ENCODE results near the gene SOX10. TPM values are rescaled to one million over a fixed set of nuclear protein-coding genes. Genes with fewer than 3 reads are reported as not detected.

The SOX10 gene
- total and polyA plus RNA-seq, 7 donors, result 0.10 to 0.36 (median 0.18) TPM; not detected in 2

DNA sequence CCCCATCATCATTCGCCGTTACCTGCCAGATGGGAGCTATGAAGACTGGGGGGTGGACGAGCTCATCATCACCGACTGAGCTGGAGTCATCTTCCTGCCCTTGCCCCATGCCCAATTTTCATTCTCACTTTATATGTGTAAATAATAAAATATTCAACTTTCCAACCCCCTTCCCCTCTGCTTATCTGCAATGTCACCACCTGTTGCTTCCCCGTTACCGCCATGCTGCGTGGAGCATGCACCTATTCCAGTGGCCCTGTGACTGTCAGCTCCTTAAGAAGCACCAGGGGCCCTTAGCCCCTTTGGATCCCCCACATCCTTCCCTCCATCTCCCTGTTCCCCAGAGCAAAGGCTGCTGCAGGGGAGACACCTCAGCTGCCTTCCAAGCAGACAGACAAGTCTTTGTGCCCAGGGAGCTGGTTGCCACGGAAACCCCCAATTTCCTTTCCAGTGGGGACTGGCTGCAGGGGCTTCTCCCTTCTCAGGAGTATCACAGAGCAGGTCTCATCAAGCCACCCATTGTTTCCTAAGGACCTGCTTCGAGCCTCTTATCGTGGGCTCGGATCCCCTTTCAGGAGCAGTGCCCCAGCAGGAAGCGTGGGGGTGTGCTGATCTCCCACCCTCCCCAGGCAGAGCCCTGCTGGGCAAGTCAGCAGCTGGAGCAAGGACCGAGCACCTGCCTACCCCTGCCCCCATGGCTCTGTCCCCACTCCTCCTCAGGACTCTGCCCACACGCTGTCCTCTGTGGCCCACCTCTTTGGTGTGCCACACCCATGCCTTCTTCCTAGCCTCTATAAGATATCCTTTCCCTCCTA lies 16.5 kb downstream of the SOX10 start:
- Histone ChIP-seq H3K4me1 (peaks cover 9% of the 10 kb centered on the region), H3K4me3 (no peak overlapping the region), H3K27me3 (ENCODE audit: insufficient read depth in 3 of 3, low read length in 2 of 3) (no peaks in the 10 kb centered on the region), H3K27ac (no peak overlapping the region), H3K36me3 (ENCODE audit: insufficient read depth in 1 of 2, low read depth in 1 of 2) (peaks cover 9 to 46% of the 10 kb centered on the region in 2 donors), H3K9me3 (no peaks in the 10 kb centered on the region)
- WGBS, 3 donors, result 83 to 87% (median 85%) methylated on average over 14 of the region's 14 CpGs
- TF ChIP-seq, protein P1, sequence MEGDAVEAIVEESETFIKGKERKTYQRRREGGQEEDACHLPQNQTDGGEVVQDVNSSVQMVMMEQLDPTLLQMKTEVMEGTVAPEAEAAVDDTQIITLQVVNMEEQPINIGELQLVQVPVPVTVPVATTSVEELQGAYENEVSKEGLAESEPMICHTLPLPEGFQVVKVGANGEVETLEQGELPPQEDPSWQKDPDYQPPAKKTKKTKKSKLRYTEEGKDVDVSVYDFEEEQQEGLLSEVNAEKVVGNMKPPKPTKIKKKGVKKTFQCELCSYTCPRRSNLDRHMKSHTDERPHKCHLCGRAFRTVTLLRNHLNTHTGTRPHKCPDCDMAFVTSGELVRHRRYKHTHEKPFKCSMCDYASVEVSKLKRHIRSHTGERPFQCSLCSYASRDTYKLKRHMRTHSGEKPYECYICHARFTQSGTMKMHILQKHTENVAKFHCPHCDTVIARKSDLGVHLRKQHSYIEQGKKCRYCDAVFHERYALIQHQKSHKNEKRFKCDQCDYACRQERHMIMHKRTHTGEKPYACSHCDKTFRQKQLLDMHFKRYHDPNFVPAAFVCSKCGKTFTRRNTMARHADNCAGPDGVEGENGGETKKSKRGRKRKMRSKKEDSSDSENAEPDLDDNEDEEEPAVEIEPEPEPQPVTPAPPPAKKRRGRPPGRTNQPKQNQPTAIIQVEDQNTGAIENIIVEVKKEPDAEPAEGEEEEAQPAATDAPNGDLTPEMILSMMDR (IDR thresholded peaks at IDR 0.05), result no peak
- ATAC-seq (no peak), DNase-seq (no peak)
- intact Hi-C loops (cut with DNase I), result loop anchor here (5.0 to 10.0 kb wide), 2 partner anchors 151 to 153 kb away; no protein-coding TSS in a partner anchor

DNA sequence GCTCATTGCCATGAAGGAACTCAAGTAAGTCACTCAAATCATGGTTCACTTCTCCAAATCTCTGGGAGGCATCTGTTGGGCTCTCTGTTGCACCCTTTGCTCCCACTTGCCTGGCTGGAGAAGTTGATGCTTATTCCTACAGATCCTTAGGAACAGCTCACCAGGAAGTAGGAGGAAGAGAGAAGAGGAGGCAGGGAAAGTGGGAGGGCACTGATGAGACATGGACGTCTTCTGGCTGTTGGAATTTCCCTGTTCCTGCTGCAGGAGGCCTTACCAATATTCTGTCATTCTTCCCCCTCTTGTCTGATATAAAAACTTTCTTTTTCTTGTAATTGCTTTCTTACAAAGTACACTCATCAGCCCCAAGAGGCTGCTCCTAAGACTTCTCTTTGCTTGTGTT lies 17.2 kb downstream of the SOX10 start:
- intact Hi-C loops (cut with DNase I), result loop anchor here (5.0 to 10.0 kb wide), 2 partner anchors 150 to 152 kb away; no protein-coding TSS in a partner anchor
- Histone ChIP-seq H3K9me3 (no peaks in the 10 kb centered on the region), H3K36me3 (ENCODE audit: insufficient read depth in 1 of 2, low read depth in 1 of 2) (peaks cover 9 to 53% of the 10 kb centered on the region in 2 donors), H3K4me1 (peaks cover 9% of the 10 kb centered on the region), H3K27me3 (ENCODE audit: insufficient read depth in 3 of 3, low read length in 2 of 3) (no peaks in the 10 kb centered on the region), H3K4me3 (no peak overlapping the region), H3K27ac (no peak overlapping the region)
- 46 to 67% (median 66%) methylated on average over 1 of the region's 1 CpG for WGBS, 3 donors
- TF ChIP-seq, protein P1 (IDR thresholded peaks at IDR 0.05), result no peak
- DNase-seq (no peak), ATAC-seq (no peak)

DNA sequence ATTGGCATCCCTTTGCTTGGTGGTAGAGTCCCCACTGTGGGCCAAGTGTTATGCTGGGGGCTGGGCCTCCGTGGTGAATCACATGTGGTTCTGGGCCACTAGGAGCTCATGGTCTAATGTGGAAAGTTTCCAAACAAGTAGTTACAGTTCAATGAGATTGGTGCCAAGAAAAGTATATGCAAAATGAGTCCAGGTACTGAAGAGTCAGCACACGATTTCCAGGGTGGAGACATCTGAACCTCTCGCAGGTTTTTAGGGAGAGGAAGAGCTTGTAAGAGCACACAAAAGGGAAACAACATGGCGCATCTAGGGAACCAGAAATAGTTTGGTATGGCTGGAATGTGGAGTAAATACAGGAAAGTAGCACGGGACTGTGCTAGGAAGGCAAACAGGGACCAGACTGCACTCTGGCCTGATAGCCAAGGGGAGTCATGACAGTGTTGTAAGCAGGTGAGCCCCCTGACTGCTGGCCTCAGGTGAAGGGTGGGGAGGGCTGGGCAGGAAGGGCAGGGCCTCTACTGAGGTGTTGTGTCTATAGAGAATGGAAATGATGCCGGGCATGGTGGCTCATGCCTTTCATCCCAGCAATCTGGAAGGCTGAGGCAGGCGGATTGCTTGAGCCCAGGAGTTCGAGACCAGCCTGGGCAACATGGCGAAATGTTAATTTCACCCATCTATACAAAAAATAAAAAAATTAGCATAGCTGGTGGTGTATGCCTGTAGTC lies 18.3 kb downstream of the SOX10 start:
- no peaks in the 10 kb centered on the region for H3K9me3 ChIP-seq
- H3K36me3 ChIP-seq (ENCODE audit: insufficient read depth in 1 of 2, low read depth in 1 of 2), result peaks cover 9 to 64% of the 10 kb centered on the region in 2 donors
- DNase-seq (no peak), ATAC-seq (no peak)
- H3K4me3 ChIP-seq, result no peak overlapping the region
- no peak overlapping the region for H3K27ac ChIP-seq
- peaks cover 9% of the 10 kb centered on the region for H3K4me1 ChIP-seq
- WGBS, 3 donors, result 76 to 88% (median 80%) methylated on average over 9 of the region's 9 CpGs
- intact Hi-C loops (cut with DNase I), result loop anchor here (5.0 to 10.0 kb wide), 2 partner anchors 149 to 151 kb away; no protein-coding TSS in a partner anchor
- no peaks in the 10 kb centered on the region for H3K27me3 ChIP-seq (ENCODE audit: insufficient read depth in 3 of 3, low read length in 2 of 3)
- TF ChIP-seq, protein P1 (IDR thresholded peaks at IDR 0.05), result no peak

DNA sequence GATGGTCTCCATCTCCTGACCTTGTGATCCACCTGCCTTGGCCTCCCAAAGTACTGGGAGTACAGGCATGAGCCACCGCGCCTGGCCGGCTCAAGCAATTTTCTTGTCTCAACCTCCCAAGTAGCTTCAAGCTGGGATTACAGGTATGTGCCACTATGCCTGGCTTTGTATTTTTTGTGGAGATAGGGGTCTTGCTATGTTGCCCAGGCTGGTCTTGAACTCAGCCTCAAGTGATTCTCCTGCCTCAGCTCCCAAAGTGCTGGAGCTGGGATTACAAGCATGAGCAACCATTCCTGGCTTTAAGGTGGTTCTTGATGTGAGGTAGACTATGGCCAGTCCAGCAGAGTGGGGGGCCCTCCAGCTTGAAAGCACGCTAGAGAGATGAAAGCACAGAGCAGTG lies 23.3 kb downstream of the SOX10 start:
- Histone ChIP-seq H3K4me3 (no peak overlapping the region), H3K27ac (no peak overlapping the region), H3K4me1 (peaks cover 15% of the 10 kb centered on the region), H3K9me3 (no peaks in the 10 kb centered on the region), H3K27me3 (ENCODE audit: insufficient read depth in 3 of 3, low read length in 2 of 3) (no peaks in the 10 kb centered on the region), H3K36me3 (ENCODE audit: insufficient read depth in 1 of 2, low read depth in 1 of 2) (peaks cover 8 to 77% of the 10 kb centered on the region in 2 donors)
- WGBS, 3 donors, result 96 to 99% (median 98%) methylated on average over 4 of the region's 4 CpGs
- DNase-seq (no peak), ATAC-seq (no peak)
- TF ChIP-seq, protein P1 (IDR thresholded peaks at IDR 0.05), result no peak
- intact Hi-C loops (cut with DNase I), result loop anchor here in 1 of 2 donors (10.0 kb wide), 1 partner anchor 146 kb away; no protein-coding TSS in a partner anchor
